Endothelial cell of hepatic sinusoid (primary cell): ENCODE results near the gene CCN5.

Source experiments
- in situ Hi-C: cut with HindIII; loops from 2 replicates; pipeline ENCODE4 v1.10.0; 2017; ENCODE audit warnings: low sequenced_read_pairs

The CCN5 gene

DNA sequence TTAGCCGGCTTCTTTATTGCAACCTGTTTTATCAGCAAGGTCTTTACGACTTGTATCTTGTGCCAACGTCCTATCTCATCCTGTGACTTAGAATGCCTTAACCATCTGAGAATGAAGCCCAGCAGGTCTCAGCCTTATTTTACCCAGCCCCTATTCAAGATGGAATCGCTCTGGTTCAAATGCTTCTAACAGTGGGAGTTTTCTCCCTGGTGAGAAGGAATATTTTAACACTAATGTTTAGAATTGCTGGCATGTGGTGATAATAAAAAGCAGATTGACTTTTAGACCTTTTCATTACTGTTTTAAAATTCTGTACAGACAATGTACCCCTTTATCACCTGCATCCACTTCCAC, 20.6 kb downstream of the CCN5 start:
- in situ Hi-C loops = loop anchor here (5.0 kb wide), 1 partner anchor 38 kb away; no protein-coding TSS in a partner anchor

DNA sequence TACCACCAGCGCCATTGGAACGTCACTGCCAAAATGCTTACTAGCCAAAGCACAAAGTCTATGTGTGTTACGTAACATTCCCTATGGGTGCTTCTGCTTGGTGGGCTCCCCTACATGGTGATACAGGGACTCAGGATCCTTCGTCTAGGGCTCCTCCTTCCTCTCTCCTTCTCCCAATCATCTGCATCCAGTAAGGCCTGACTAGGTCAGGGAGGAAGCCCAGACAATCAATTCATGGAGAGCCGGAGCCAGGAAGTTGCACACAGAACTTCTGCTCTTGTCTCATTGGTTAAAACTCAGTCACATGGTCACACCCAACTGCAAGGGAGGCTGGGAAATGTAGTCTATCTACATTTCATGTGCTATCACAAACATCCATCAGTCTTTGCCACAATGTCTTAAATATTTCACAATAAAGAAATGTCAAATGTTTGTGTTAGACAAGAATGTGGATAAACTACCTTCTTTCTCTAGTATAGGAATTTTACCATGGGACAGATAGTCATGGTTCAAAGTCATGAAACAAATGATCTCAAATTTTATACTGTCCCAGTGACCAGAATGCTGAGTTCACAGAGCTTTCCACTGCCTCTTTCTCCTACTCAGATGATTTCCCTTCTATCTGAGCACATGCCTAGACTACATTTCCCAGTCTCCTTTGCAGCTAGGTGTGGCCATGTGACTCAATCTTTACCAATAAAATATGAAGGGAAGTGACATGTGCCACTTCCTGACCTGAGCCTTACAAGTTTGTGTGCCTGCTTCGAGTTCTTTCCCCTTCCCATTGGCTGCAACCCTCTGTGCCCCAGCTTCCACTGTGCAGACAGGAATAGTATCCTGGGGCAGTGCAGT, 21.2 kb downstream of the CCN5 start:
- in situ Hi-C loops = loop anchor here (5.0 kb wide), 1 partner anchor 39 kb away; no protein-coding TSS in a partner anchor

DNA sequence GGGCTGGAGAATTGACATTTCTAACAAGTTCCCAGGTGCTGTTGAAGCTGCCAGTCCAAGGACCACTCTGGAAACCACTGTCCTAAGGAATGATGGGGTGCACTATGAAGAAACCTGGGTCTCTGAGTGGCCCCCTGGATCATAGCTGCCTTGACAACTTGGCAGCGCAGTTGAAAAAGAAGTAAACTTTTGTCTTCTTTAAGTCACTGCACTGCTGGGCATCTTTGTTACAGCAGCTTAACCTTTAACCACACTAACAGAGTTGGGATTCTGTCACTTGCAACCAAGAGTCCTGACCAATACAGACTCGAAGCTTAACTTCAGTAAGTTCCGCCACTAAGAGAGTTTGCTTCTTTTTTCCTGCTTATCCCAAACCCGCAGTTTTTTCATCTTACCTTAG, 21.9 kb downstream of the CCN5 start:
- in situ Hi-C loops = loop anchor here (5.0 kb wide), 1 partner anchor 40 kb away; no protein-coding TSS in a partner anchor

DNA sequence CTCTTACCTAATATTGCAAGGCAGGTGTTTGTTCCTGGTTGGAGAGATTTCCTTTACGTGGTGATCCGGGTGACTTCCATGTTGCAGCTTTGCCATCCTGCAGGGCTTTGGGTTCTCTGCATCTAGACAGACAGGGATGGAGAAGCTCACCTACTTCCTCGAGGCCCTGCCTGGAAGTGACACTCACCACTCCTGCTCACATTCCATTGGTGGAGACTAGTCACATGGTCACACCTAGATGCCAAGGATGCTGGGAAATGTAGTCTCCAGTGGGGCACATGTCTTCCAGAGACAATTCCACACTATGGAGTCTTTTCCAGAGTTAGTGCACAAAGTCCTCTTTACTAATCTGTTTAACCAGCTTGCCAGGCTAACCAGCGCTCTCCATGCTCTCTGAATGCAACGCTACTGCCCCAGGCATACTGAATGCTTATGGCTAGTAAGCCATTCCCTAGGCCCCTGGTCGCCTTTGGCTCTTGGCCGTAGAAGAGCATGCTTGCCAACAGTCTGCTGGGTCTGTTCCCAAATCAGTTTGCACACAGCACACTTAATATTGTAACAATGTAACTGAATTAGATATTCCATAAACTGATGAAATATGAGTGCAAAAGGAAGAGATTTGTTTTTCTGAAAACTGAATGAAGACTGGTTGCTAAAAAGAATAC, 23.8 kb downstream of the CCN5 start:
- in situ Hi-C loops = loop anchor here (5.0 kb wide), 1 partner anchor 42 kb away; no protein-coding TSS in a partner anchor

DNA sequence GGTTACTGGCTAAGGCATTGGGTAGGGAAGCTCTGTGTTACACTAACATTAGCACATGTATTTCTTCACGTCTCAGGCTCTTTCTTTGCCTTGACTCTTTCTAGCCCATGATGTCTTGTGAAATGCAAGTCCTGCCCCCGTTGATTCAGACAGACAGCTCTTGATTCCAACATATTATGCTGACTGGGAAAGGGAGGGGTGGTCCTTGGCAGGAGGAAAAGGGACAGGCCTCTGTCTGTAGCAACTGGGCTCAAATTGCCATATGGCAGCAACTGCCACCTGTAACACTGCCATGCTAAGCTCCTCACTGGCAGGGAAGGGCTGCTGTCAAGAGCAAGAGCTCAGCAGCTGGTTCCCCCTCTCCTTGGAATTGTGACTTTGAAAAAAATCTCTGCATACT, 24.8 kb downstream of the CCN5 start:
- in situ Hi-C loops = loop anchor here (5.0 kb wide), 1 partner anchor 43 kb away; no protein-coding TSS in a partner anchor

DNA sequence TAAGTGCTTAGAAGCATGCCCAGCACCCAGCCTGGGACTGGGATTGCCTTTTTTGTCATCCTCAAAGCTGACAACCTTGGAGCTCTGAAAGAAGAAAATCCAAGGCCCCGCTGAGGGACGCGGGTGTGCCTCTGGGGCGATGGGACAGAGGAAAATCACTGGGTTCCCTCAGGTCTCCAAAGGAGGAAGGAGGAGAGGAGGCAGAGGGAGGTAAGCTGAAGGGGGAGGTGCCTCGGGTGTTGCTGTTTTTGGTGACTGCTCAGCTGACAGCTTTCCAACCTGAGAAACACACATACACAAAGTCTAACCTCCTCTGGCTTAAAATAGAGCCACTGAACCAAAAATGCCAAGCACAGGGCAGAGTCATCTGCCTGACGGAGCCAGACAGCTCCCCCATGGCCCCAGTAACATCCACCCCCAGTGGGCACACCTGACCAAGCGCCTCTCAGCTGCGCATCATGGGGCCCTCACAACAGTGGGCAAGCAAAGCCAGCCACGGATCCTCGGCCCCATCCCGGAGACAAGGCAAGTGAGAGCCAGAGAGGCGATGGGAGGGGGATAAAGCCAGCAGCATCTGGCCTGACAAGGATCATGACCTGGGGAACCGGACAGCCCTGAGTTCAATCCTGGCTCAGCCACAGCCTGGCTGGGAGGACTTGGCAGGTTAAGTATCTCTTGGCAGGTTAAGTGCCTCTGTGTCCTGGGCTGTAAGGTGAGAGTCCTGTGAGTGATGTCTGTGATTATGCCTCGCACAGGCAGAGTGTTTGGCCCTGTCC, 27.3 kb downstream of the CCN5 start:
- in situ Hi-C loops = no loop called here

DNA sequence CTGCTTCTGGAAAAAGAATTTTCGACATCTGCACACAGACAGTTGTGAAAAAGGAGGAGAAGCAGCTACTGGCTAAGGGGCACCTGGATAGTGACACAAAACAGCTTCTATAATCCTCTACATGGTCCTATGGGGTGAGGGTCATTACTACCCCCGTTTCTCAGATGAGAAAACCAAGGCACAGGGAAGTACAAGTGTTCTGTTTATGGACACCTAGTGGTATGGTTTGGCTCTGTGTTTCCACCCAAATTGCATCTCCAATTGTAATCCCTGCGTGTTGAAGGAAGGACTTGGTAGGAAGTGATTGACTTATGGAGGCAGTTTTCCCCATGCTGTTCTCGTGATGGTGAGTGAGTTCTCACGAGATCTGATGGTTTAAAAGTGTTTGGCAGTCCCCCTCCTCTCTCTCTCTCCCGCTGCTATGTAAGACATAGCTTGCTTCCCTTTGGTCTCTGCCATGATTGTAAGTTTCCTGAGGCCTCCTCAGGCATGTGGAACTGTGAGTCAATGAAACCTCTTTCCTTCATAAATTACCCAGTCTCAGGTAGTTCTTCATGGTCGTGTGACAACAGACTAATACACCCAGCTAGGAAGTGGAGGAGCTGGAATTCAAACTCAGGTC, 28.0 kb downstream of the CCN5 start:
- in situ Hi-C loops = no loop called here

DNA sequence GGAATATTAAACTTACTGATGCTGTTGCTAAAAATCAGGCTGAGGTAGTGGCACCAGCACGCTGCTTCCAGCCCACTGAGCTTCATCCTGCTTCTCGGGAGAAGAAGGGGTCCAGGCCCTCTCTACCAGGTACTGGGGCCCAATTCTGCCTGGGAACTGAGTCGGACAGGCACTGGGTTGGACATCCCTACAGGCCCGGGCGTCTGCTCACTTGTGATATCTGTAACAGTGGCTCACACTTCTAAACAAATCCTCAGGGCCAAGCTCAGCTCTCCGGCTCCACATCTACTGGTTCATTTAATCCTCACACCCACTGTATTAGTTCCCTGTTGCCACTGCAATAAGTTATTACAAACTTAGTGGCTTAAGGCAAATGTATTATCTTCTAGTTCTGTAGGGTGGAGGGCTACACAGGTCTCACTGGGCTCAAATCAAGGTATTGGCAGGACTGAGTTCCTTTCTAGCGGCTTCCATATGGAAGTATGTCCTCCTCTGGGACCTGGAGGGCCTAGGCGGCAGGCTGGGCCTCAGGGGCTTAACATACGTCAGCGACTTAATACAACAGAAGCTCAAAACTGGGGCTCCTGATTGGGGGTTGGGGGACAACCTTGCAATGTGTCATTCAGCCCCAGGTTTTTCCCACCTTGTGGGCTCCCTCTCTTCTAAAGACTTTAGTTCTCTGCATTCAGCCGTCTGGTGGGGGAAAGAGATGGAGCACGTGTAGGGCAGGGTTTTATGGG, 28.9 kb downstream of the CCN5 start:
- in situ Hi-C loops = no loop called here

DNA sequence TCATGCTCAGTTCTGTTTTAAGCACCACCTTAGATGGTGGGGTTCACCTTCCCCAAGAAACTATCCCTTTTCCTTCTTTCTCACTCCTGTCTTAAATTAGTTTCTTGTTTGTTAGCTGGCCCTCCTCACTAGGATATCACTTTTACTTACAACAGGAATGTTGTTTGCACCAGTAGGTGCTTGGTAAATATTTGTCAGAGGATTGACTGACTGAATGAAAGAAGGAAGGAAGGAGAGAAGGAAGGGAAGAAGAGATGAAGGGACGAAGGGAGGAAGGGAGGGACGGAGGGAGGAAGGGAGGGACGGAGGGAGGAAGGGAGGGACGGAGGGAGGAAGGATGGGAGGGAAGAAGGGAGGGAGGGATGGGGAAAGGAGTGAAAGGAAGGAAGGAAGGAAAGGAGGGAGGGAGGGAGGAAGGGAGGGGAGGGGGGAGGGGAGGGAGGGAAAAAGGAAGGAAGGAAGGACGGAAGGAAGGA, 30.0 kb downstream of the CCN5 start:
- in situ Hi-C loops = no loop called here

DNA sequence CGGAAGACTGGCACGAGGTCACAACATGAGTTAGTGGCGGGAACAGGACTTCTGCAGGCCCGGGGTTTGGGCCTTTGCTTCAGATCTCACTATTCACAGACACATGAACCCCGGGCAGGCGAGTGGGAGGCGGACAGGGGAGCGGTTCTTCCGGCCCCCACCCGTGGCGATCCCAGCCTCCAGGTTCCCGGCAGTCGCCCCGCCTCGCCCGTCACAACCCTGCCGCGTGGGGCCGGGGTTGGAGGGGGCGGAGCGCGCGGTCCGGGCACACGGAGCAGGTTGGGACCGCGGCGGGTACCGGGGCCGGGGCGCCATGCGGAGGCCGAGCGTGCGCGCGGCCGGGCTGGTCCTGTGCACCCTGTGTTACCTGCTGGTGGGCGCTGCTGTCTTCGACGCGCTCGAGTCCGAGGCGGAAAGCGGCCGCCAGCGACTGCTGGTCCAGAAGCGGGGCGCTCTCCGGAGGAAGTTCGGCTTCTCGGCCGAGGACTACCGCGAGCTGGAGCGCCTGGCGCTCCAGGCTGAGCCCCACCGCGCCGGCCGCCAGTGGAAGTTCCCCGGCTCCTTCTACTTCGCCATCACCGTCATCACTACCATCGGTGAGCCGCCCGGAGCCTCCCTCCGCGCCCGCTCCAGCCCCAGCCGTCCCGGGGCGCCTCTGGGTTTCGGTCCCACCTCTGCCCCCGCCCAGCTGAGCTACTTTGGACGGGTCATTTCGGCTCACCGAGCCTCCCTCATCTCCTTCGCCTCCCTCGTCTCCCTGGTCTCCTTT, 30.6 kb downstream of the CCN5 start, which contains the start of gene KCNK15:
TSS of gene KCNK15 (plus strand) at position 268 of the 769 bp plus-strand sequence. CDS start at position 314, 46 bp downstream.
- in situ Hi-C loops = no loop called here

DNA sequence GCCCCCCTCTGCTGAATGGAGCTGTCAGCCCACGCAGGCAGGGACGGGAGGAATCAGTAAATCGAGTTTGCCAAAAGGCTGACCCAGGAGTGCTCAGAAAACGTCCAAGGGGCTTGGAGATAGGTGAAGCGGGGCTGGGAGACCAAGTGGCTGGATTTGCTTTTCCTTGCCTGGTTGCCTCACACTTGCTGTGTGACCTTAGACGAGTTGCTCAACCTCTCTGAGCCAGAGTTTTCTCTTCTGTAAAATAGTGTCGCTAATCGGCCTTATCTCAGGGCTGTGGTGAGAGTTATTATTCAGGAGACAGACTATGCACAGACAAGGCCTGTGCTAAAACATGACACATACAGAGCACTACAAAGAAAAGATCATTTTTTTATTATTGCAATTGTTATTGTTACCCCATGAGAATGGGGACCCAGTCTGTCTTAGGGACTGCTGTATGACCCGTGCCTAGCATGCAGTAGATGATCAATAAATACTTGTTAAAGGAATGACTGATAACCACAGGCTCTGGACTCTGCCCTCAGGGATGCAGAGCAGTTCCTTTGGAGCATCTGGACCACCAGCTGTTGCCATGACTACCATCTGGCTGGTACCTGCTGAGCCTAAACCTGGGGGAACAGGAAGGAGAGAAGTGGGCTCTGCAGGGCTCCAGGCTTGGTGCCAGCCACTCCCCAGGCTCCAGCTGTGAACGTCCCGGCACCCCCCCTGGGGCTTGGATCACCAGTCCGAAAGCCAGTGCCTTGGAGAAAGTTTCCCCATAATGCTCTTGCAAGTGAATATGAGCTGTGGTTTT, 31.4 kb downstream of the CCN5 start:
- in situ Hi-C loops = no loop called here

DNA sequence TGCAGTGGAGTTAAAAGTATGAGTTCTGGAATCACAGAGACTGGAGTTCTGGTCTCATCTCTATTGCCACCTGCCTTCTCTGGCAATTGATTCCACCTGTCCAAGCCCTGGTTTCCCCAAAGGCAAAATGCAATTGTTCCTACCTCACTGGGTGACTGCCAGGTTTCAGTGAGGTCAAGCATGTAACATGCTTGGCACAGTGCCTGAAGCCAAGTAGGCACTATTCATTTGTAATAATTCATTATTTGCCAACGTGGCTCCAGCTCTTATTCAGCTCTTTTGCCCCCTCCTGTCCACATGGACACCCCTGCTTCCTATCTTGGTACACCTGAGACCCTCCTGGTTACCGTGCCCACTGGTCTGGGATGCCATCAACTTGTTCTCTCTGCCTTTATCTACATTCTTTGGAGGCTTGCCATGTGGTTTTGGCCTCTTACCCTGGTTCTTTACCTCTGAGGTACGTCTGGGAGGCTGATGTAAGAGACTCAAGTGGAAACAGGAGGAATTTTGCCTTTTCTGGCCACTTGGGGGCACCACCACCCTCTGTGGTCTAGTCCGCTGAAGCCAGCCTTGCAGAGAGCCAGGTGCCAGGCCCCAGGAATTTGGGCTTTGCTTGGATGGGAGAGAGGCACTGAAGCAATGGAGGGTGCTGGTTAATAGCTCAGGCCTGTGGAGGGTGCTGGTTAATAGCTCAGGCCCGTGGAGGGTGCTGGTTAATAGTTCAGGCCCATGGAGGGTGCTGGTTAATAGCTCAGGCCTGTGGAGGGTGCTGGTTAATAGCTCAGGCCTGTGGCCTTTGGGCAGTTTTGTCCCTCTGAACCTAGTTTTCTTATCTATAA, 32.2 kb downstream of the CCN5 start:
- in situ Hi-C loops = no loop called here

DNA sequence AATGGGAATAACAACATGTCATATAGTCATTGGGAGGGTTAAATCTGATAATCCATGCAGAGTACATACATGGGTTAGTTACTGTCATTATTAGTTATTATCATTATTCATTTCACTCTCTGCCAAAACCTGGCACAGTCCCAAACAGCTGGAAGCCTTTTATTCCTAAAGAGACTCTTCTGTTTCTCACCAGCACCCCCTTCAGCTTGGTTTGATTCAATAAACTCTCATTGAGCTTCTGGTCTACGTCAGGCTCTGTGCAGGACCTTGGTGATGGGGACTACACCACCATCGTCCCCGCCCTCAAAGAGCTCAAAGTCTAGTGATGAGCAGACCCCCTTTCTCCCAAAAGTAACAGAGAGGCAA, 32.8 kb downstream of the CCN5 start:
- in situ Hi-C loops = no loop called here

DNA sequence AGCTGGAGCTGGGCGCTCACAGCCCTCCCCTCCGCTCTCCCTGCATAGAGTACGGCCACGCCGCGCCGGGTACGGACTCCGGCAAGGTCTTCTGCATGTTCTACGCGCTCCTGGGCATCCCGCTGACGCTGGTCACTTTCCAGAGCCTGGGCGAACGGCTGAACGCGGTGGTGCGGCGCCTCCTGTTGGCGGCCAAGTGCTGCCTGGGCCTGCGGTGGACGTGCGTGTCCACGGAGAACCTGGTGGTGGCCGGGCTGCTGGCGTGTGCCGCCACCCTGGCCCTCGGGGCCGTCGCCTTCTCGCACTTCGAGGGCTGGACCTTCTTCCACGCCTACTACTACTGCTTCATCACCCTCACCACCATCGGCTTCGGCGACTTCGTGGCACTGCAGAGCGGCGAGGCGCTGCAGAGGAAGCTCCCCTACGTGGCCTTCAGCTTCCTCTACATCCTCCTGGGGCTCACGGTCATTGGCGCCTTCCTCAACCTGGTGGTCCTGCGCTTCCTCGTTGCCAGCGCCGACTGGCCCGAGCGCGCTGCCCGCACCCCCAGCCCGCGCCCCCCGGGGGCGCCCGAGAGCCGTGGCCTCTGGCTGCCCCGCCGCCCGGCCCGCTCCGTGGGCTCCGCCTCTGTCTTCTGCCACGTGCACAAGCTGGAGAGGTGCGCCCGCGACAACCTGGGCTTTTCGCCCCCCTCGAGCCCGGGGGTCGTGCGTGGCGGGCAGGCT, 35.1 kb downstream of the CCN5 start:
- in situ Hi-C loops = no loop called here

DNA sequence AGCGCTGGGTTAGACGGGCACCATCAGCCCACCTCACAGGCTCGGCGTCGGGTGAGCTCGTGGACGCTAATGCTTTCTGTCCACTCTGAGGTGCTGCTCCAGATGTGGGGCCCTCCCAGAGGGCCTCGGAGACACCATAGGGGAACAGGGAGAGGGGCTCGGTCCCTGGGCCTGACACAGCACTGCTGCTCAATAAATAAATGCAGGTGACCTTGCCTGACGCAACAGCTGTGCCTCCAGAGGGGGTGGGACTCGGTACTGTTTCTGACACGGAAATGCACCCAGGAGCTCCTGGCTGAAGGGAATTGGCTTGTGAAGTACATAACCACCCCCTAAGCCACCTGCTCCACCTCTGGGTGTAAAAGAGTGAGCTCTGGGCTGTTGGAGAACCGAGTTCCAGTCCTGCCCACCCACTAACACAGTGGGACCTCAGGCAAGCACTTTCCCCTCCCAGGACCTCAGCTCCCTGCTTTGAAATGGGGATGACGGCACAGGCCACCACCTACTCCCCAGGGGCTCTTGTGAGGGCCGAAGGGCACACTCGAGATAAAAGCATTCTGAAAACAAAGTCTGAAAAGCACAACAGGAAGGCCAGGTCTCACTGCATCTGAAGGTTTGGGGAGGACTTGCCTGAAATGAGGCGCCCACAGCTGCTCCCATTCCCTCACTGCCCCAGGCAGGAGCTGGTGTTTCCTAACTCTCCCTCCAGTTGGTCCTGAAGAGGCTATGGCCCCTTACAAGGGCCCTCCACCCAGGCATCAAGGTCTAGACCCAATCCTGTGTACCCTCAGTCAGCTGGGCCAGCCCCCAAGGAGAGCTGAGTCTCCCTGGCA, 37.1 kb downstream of the CCN5 start:
- in situ Hi-C loops = no loop called here

DNA sequence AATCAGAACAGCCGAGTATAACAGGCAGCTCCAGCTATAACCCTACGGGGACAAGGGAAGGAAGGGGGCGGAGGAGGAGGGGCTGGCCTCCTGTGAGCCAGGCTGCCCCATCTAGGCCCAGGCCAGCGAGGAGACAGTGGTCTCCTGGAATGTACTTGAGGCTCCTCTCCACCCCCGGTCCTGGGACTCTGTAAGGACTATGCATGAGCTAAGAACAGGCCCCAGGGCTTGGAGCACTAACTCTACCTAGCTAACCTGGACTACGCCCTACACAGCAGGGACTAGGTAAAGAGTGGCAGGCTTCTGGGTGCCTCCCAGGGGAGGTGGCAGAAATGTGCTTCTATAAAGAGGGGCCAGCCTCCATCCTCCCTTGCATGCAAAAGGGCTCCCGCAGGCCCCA, 39.4 kb downstream of the CCN5 start:
- in situ Hi-C loops = no loop called here
